ENCODE results near the gene TMEM108.

Gene TMEM108

DNA sequence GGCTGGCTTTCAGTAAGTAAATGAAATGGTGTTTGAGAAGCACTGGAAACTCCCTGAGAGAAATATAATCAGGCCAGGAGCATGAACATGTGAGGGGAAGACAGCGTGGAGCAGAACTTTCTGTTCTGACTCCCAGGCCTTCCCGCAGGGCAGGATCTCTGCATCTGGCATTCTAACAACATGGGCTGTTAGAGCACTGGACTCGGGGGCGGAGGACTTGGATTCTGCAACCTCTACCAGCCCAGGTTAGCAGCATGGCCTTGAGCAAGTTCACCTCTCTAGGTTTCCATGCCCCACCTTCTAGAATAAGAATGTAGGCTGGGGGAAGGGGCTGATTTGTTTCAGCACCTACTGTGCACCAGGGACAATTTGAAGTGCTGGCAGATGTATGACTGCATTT lies 349.1 kb downstream of the TMEM108 start:
- no peaks in the 10 kb centered on the region for H3K27me3 ChIP-seq (ENCODE audit: control insufficient read depth, low read length)
- H3K4me3 ChIP-seq (ENCODE audit: low read length): no peak overlapping the region
- H3K9me2 ChIP-seq (replicated peaks; ENCODE audit: control insufficient read depth, low read length): no peaks in the 10 kb centered on the region
- H3K27ac ChIP-seq (ENCODE audit: low read depth, low read length): no peak overlapping the region
- H3K79me2 ChIP-seq (ENCODE audit: control insufficient read depth, low read length): no peaks in the 10 kb centered on the region
- TF ChIP-seq, protein P1, sequence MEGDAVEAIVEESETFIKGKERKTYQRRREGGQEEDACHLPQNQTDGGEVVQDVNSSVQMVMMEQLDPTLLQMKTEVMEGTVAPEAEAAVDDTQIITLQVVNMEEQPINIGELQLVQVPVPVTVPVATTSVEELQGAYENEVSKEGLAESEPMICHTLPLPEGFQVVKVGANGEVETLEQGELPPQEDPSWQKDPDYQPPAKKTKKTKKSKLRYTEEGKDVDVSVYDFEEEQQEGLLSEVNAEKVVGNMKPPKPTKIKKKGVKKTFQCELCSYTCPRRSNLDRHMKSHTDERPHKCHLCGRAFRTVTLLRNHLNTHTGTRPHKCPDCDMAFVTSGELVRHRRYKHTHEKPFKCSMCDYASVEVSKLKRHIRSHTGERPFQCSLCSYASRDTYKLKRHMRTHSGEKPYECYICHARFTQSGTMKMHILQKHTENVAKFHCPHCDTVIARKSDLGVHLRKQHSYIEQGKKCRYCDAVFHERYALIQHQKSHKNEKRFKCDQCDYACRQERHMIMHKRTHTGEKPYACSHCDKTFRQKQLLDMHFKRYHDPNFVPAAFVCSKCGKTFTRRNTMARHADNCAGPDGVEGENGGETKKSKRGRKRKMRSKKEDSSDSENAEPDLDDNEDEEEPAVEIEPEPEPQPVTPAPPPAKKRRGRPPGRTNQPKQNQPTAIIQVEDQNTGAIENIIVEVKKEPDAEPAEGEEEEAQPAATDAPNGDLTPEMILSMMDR (IDR thresholded peaks at IDR 0.05; ENCODE audit: low read depth, low read length, poor library complexity, severe bottlenecking): no peak
- TF ChIP-seq EZH2phosphoT487 (IDR thresholded peaks at IDR 0.05; ENCODE audit: borderline replicate concordance, low read length): no peak
- no peaks in the 10 kb centered on the region for H3K9me3 ChIP-seq (ENCODE audit: control insufficient read depth, insufficient read depth, low read length)
- H3K4me2 ChIP-seq (ENCODE audit: low read length): no peak overlapping the region
- H3F3A ChIP-seq (ENCODE audit: control insufficient read depth, insufficient read depth): no peaks in the 10 kb centered on the region
- H3K36me3 ChIP-seq (ENCODE audit: control insufficient read depth, low read length): no peaks in the 10 kb centered on the region
- H3K4me1 ChIP-seq (ENCODE audit: control insufficient read depth, low read length): peaks cover 8% of the 10 kb centered on the region
- no peaks in the 10 kb centered on the region for H4K20me1 ChIP-seq (ENCODE audit: control insufficient read depth, insufficient read depth, low read depth, low read length)

DNA sequence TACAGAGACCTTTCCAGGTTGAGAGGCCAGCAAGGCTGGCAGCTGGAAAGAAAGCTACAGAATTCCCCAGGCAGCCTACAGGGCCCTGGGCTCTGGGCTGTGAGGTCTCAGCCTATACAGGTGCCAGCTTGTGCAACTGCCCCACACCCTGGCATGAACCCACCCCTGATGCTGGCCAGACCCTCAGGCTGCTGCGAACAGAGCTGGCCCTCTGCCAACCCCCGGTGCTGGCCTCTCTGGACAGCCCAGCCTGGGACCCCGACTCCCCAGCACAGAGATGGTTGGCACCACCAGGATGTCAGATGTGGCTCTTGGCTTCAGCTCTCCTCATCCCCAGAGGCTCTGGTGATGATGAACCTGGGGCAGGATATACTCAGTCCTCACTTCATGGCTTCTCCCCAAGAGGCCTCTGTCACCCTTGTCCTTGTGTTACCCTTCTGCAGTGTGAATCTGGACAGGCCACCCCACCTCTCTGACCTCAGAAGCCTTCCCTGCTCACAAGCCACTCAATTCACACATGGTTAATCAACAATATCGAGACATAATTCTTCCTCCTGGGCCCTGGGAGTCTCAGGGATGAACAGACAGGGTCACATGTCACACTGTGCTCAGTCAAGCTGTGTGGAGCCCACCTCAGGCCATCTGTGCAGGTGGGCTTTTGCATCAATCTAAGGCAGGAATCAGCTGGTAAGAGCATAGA lies 350.7 kb downstream of the TMEM108 start:
- H3K36me3 ChIP-seq (ENCODE audit: control insufficient read depth, low read length): no peaks in the 10 kb centered on the region
- H3K4me1 ChIP-seq (ENCODE audit: control insufficient read depth, low read length): peaks cover 8% of the 10 kb centered on the region
- H4K20me1 ChIP-seq (ENCODE audit: control insufficient read depth, insufficient read depth, low read depth, low read length): no peaks in the 10 kb centered on the region
- no peaks in the 10 kb centered on the region for H3F3A ChIP-seq (ENCODE audit: control insufficient read depth, insufficient read depth)
- no peak overlapping the region for H3K4me3 ChIP-seq (ENCODE audit: low read length)
- no peaks in the 10 kb centered on the region for H3K9me2 ChIP-seq (replicated peaks; ENCODE audit: control insufficient read depth, low read length)
- H3K27me3 ChIP-seq (ENCODE audit: control insufficient read depth, low read length): no peaks in the 10 kb centered on the region
- H3K79me2 ChIP-seq (ENCODE audit: control insufficient read depth, low read length): no peaks in the 10 kb centered on the region
- TF ChIP-seq EZH2phosphoT487 (IDR thresholded peaks at IDR 0.05; ENCODE audit: borderline replicate concordance, low read length): no peak
- TF ChIP-seq, protein P1 (IDR thresholded peaks at IDR 0.05; ENCODE audit: low read depth, low read length, poor library complexity, severe bottlenecking): no peak
- H3K9me3 ChIP-seq (ENCODE audit: control insufficient read depth, insufficient read depth, low read length): no peaks in the 10 kb centered on the region
- H3K27ac ChIP-seq (ENCODE audit: low read depth, low read length): no peak overlapping the region
- H3K4me2 ChIP-seq (ENCODE audit: low read length): no peak overlapping the region

DNA sequence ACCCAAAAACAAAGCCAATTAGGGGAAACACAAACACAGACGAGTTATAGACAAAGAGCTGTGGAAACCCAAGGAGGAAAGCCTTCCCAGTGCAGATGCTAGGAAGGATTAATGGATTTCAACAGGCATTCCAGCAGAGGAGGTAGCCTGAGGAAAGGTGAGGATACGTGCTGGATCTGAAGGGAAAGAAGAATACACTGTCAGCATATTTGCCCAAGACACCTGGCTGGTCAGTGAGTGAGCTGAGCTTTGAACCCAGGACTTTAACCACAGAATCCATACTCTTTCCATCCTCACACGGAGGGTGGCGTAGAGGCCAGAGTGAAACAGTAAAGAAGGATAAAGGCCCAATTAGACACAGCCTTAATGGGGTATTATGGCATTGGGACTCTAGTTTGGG lies 352.5 kb downstream of the TMEM108 start:
- Histone ChIP-seq H3K9me2 (replicated peaks; ENCODE audit: control insufficient read depth, low read length) (no peaks in the 10 kb centered on the region), H3K4me2 (ENCODE audit: low read length) (no peak overlapping the region), H3K27ac (ENCODE audit: low read depth, low read length) (no peak overlapping the region), H3K79me2 (ENCODE audit: control insufficient read depth, low read length) (no peaks in the 10 kb centered on the region), H3K9me3 (ENCODE audit: control insufficient read depth, insufficient read depth, low read length) (no peaks in the 10 kb centered on the region), H4K20me1 (ENCODE audit: control insufficient read depth, insufficient read depth, low read depth, low read length) (no peaks in the 10 kb centered on the region), H3K4me3 (ENCODE audit: low read length) (no peak overlapping the region), H3K27me3 (ENCODE audit: control insufficient read depth, low read length) (no peaks in the 10 kb centered on the region), H3K4me1 (ENCODE audit: control insufficient read depth, low read length) (peaks cover 16% of the 10 kb centered on the region), H3F3A (ENCODE audit: control insufficient read depth, insufficient read depth) (no peaks in the 10 kb centered on the region), H3K36me3 (ENCODE audit: control insufficient read depth, low read length) (no peaks in the 10 kb centered on the region)
- TF ChIP-seq, protein P1 (IDR thresholded peaks at IDR 0.05; ENCODE audit: low read depth, low read length, poor library complexity, severe bottlenecking): no peak
- TF ChIP-seq EZH2phosphoT487 (IDR thresholded peaks at IDR 0.05; ENCODE audit: borderline replicate concordance, low read length): no peak
